ENCODE results near the gene NR2E1. TPM values are rescaled to one million over a fixed set of nuclear protein-coding genes. Genes with fewer than 3 reads are reported as not detected.

NR2E1 gene
- total RNA-seq, 1 donor from 2014 or later = not detected

- H3K4me1 Mint-ChIP-seq (ENCODE audit: low read depth) = no peaks in the 10 kb centered on the region
- H3K9me3 Mint-ChIP-seq (ENCODE audit: low read depth) = no peaks in the 10 kb centered on the region
- TF ChIP-seq CTCF (IDR thresholded peaks at IDR 0.05; ENCODE audit: unreplicated experiment) = no peak
- H3K27ac Mint-ChIP-seq = no peak overlapping the region
- DNase-seq (ENCODE audit: low spot score, unreplicated experiment) = no peak
- H3K27me3 Mint-ChIP-seq = peaks cover 37% of the 10 kb centered on the region
- H3K36me3 Mint-ChIP-seq (ENCODE audit: insufficient read depth) = no peaks in the 10 kb centered on the region
- no peak overlapping the region for H3K4me3 Mint-ChIP-seq (ENCODE audit: low read depth)
Observed at GRCh38 chr6:108193835-108194234, 28.0 kb downstream of the NR2E1 start.

- Mint-ChIP-seq H3K4me3 (ENCODE audit: low read depth) (no peak overlapping the region), H3K4me1 (ENCODE audit: low read depth) (no peaks in the 10 kb centered on the region), H3K9me3 (ENCODE audit: low read depth) (no peaks in the 10 kb centered on the region), H3K27me3 (peaks cover 31% of the 10 kb centered on the region), H3K36me3 (ENCODE audit: insufficient read depth) (no peaks in the 10 kb centered on the region), H3K27ac (no peak overlapping the region)
- DNase-seq (ENCODE audit: low spot score, unreplicated experiment) = no peak
- TF ChIP-seq CTCF (IDR thresholded peaks at IDR 0.05; ENCODE audit: unreplicated experiment) = no peak
Observed at GRCh38 chr6:108194503-108194902, 28.7 kb downstream of the NR2E1 start.

GRCh38 chr6:108195209-108195608, 29.4 kb downstream of the NR2E1 start:
- Mint-ChIP-seq H3K27ac (no peak overlapping the region), H3K27me3 (peaks cover 29% of the 10 kb centered on the region), H3K4me3 (ENCODE audit: low read depth) (no peak overlapping the region), H3K36me3 (ENCODE audit: insufficient read depth) (no peaks in the 10 kb centered on the region), H3K4me1 (ENCODE audit: low read depth) (no peaks in the 10 kb centered on the region), H3K9me3 (ENCODE audit: low read depth) (no peaks in the 10 kb centered on the region)
- TF ChIP-seq CTCF (IDR thresholded peaks at IDR 0.05; ENCODE audit: unreplicated experiment) = no peak
- no peak for DNase-seq (ENCODE audit: low spot score, unreplicated experiment)

GRCh38 chr6:108198761-108199498, 33.1 kb downstream of the NR2E1 start:
- H3K36me3 Mint-ChIP-seq (ENCODE audit: insufficient read depth) = peaks cover 2% of the 10 kb centered on the region
- no peak overlapping the region for H3K27ac Mint-ChIP-seq
- DNase-seq (ENCODE audit: low spot score, unreplicated experiment) = no peak
- TF ChIP-seq CTCF (IDR thresholded peaks at IDR 0.05; ENCODE audit: unreplicated experiment) = no peak
- H3K27me3 Mint-ChIP-seq = peaks cover 7% of the 10 kb centered on the region
- H3K4me1 Mint-ChIP-seq (ENCODE audit: low read depth) = peaks cover 5% of the 10 kb centered on the region
- H3K9me3 Mint-ChIP-seq (ENCODE audit: low read depth) = no peaks in the 10 kb centered on the region
- H3K4me3 Mint-ChIP-seq (ENCODE audit: low read depth) = no peak overlapping the region

- H3K27ac Mint-ChIP-seq = no peak overlapping the region
- H3K36me3 Mint-ChIP-seq (ENCODE audit: insufficient read depth) = peaks cover 2% of the 10 kb centered on the region
- no peak for DNase-seq (ENCODE audit: low spot score, unreplicated experiment)
- H3K4me3 Mint-ChIP-seq (ENCODE audit: low read depth) = no peak overlapping the region
- no peak for TF ChIP-seq CTCF (IDR thresholded peaks at IDR 0.05; ENCODE audit: unreplicated experiment)
- H3K27me3 Mint-ChIP-seq = no peaks in the 10 kb centered on the region
- H3K4me1 Mint-ChIP-seq (ENCODE audit: low read depth) = peaks cover 5% of the 10 kb centered on the region
- no peaks in the 10 kb centered on the region for H3K9me3 Mint-ChIP-seq (ENCODE audit: low read depth)
Observed at GRCh38 chr6:108200186-108200585, 34.4 kb downstream of the NR2E1 start.
